Erythroblast (primary cell): ENCODE data around the gene CATSPERD.

ENCODE experiments used
- GATA1 ChIP-seq: IDR thresholded peaks from 2 replicates; pipeline ENCODE4 v1.6.1; 2011; ENCODE audit warnings: low read depth, mild to moderate bottlenecking, control low read depth, low read length, moderate library complexity
- POLR2A ChIP-seq: IDR thresholded peaks from 2 replicates; pipeline ENCODE4 v1.6.1; 2011; ENCODE audit warnings: mild to moderate bottlenecking, low read length

- TF ChIP-seq POLR2A, result no peak
- no peak for TF ChIP-seq GATA1
Measured at GRCh38 chr19:5686326-5686646, 34.2 kb upstream of the CATSPERD start.
